Endodermal cell (in vitro differentiated cells): ENCODE data around the gene SLC4A8. TPM values are rescaled to one million over a fixed set of nuclear protein-coding genes. Genes with fewer than 3 reads are reported as not detected.

Experiments used
- DNase-seq: peaks from one replicate; pipeline ENCODE4 v3.0.0-alpha.2; 2017
- H3K27ac ChIP-seq: 2 replicates; pipeline ENCODE4 v1.5.1; 2013; ENCODE audit warnings: mild to moderate bottlenecking, low read depth, low read length, moderate library complexity
- H3K27me3 ChIP-seq: 2 replicates; pipeline ENCODE4 v1.6.1; 2013; ENCODE audit warnings: mild to moderate bottlenecking, low read length, moderate library complexity; ENCODE audit not compliant: insufficient read depth, control insufficient read depth, poor library complexity, severe bottlenecking
- H3K36me3 ChIP-seq: 2 replicates; pipeline ENCODE4 v1.7.0; 2013; ENCODE audit warnings: mild to moderate bottlenecking, low read length, moderate library complexity; ENCODE audit not compliant: control insufficient read depth, insufficient read depth
- H3K4me1 ChIP-seq: one replicate; pipeline ENCODE4 v1.7.0; 2013; ENCODE audit warnings: low read length; ENCODE audit not compliant: control insufficient read depth, insufficient read depth
- H3K4me3 ChIP-seq: 2 replicates; pipeline ENCODE4 v1.5.1; 2013; ENCODE audit warnings: mild to moderate bottlenecking, low read length, moderate library complexity
- H3K9ac ChIP-seq: 2 replicates; pipeline ENCODE4 v1.6.1; 2013; ENCODE audit warnings: mild to moderate bottlenecking, low read length, moderate library complexity; ENCODE audit not compliant: poor library complexity, severe bottlenecking; ENCODE audit errors: extremely low read depth
- H3K9me3 ChIP-seq: 2 replicates; pipeline ENCODE4 v1.6.1; 2013; ENCODE audit warnings: mild to moderate bottlenecking, low read length, moderate library complexity; ENCODE audit not compliant: control insufficient read depth
- H3K27ac Mint-ChIP-seq: 2 replicates; pipeline ENCODE4 v1.8.0; 2020; ENCODE audit warnings: mixed read lengths
- H3K27me3 Mint-ChIP-seq: 2 replicates; pipeline ENCODE4 v1.8.0; 2021; ENCODE audit warnings: mild to moderate bottlenecking, mixed read lengths; ENCODE audit not compliant: insufficient read depth
- H3K36me3 Mint-ChIP-seq: 2 replicates; pipeline ENCODE4 v1.8.0; 2020; ENCODE audit warnings: low read depth, mixed read lengths
- H3K4me1 Mint-ChIP-seq: 2 replicates; pipeline ENCODE4 v1.8.0; 2020; ENCODE audit warnings: mixed read lengths
- H3K4me3 Mint-ChIP-seq: 2 replicates; pipeline ENCODE4 v1.8.0; 2020; ENCODE audit warnings: mild to moderate bottlenecking, moderate library complexity, mixed read lengths
- H3K9me3 Mint-ChIP-seq: 2 replicates; pipeline ENCODE4 v1.8.0; 2020; ENCODE audit warnings: mild to moderate bottlenecking, mixed read lengths
- WGBS, 2 experiments: methylation state at CpG; one replicate each; pipeline versions ENCODE4 v1.1.5 to v1.1.7; 2013; ENCODE audit warnings: missing lambda C conversion rate in 2 of 2, mixed read lengths in 1 of 2; ENCODE audit not compliant: insufficient coverage in 1 of 2, insufficient read length in 1 of 2; 5-methylcytosine and 5-hydroxymethylcytosine counted together
- total RNA-seq, 2 donors: library from RNA; stranded (reverse); fragmentation: NEBNext Ultra II Directional in 1 of 2; extraction: Animal tissue kit (Norgen Biotek cat#: 25700) in 1 of 2; gene quantifications; 2 replicates in 1 of 2; 3 replicates in 1 of 2; pipeline ENCODE4 v1.2.1, GENCODE V29; 2021
- TF ChIP-seq, protein P1 (sequence below): fragments of 200-600 bp; sonication (generic); conservative IDR thresholded peaks from 2 replicates; pipeline ENCODE4 v1.5.0; 2021; ENCODE audit warnings: antibody characterized with exemption, mild to moderate bottlenecking

The SLC4A8 gene
- total RNA-seq, 2 donors from 2014 or later: 25.8 to 26.4 TPM

DNA sequence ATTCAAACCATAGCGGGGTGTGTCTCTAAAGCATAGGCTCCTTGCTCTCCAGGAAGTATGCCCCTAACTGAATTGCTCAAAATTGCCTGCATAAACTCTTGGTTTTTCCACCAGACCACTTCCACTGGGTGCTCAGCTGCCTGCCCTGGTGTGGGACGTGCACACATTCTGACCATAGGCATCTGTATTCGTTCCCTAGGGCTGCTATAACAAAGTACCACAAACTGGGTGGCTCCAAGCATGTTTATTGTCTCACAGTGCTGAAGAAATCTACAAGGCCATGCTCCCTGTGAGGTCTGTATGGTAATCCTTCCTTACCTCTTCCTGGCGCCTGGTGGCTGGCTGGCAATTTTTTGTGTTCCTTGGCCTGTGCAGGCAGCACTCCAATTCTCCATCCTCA lies 17.0 kb upstream of the SLC4A8 start:
- TF ChIP-seq, protein P1, sequence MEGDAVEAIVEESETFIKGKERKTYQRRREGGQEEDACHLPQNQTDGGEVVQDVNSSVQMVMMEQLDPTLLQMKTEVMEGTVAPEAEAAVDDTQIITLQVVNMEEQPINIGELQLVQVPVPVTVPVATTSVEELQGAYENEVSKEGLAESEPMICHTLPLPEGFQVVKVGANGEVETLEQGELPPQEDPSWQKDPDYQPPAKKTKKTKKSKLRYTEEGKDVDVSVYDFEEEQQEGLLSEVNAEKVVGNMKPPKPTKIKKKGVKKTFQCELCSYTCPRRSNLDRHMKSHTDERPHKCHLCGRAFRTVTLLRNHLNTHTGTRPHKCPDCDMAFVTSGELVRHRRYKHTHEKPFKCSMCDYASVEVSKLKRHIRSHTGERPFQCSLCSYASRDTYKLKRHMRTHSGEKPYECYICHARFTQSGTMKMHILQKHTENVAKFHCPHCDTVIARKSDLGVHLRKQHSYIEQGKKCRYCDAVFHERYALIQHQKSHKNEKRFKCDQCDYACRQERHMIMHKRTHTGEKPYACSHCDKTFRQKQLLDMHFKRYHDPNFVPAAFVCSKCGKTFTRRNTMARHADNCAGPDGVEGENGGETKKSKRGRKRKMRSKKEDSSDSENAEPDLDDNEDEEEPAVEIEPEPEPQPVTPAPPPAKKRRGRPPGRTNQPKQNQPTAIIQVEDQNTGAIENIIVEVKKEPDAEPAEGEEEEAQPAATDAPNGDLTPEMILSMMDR: no peak
- no peaks in the 10 kb centered on the region for H3K36me3 Mint-ChIP-seq
- H3K9me3 Mint-ChIP-seq: no peaks in the 10 kb centered on the region
- H3K36me3 ChIP-seq: no peaks in the 10 kb centered on the region
- no peak overlapping the region for H3K27ac ChIP-seq
- no peak overlapping the region for H3K4me3 ChIP-seq
- H3K4me1 Mint-ChIP-seq: peaks cover 7% of the 10 kb centered on the region
- H3K9me3 ChIP-seq: no peaks in the 10 kb centered on the region
- H3K27me3 ChIP-seq: no peaks in the 10 kb centered on the region
- 69 to 93% methylated on average over 3 to 4 of the region's 4 CpGs for WGBS, 2 experiments
- no peaks in the 10 kb centered on the region for H3K4me1 ChIP-seq
- DNase-seq: peak; percentile 31
- H3K4me3 Mint-ChIP-seq: no peak overlapping the region
- H3K27ac Mint-ChIP-seq: no peak overlapping the region
- H3K9ac ChIP-seq: no peak overlapping the region
- H3K27me3 Mint-ChIP-seq: no peaks in the 10 kb centered on the region

DNA sequence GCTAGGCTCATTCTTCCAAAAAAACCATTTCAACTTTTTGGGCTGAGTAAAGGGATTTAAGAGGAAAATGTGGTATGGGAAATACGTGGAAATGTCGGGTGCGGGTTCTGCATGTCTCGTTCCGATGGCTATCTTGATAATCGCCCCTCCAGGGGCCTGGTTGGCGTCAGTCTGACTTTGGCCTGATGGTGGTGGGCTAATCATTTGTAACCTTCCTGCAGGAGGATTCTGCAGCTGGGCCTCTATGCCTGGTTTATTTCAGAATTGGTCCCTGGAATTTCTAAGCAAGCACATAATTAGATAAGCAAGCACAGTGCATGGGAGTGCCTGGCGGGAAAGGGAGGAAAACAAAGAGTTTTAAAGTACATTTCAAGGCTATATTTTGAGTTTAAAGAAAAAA lies 14.8 kb upstream of the SLC4A8 start:
- no peak overlapping the region for H3K4me3 Mint-ChIP-seq
- H3K9me3 Mint-ChIP-seq: no peaks in the 10 kb centered on the region
- no peaks in the 10 kb centered on the region for H3K27me3 Mint-ChIP-seq
- H3K27ac ChIP-seq: no peak overlapping the region
- H3K27ac Mint-ChIP-seq: no peak overlapping the region
- TF ChIP-seq, protein P1: peak; percentile 27
- peak; percentile 45 for DNase-seq
- H3K4me1 Mint-ChIP-seq: peaks cover 7% of the 10 kb centered on the region
- no peaks in the 10 kb centered on the region for H3K36me3 Mint-ChIP-seq
- no peak overlapping the region for H3K4me3 ChIP-seq
- no peaks in the 10 kb centered on the region for H3K36me3 ChIP-seq
- no peaks in the 10 kb centered on the region for H3K4me1 ChIP-seq
- WGBS, 2 experiments: 91 to 93% methylated on average over 5 to 8 of the region's 8 CpGs
- no peak overlapping the region for H3K9ac ChIP-seq
- H3K27me3 ChIP-seq: no peaks in the 10 kb centered on the region
- H3K9me3 ChIP-seq: no peaks in the 10 kb centered on the region

DNA sequence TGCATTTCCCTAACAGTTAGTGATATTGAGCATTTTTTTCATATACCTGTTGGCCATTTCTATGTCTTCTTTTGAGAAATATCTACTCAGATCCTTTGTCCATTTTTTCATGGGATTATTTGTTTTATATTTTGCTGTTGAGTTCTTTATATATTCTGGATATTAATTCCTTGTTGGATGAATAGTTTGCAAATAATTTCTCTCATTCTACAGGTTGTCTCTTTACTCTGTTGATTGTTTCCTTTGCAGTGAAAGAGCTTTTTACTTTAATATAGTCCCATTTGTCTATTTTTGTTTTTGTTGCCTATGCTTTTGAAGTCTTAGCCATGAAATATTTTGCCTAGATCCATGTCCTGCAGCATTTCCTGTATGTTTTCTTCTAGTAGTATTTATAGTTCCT lies 11.5 kb upstream of the SLC4A8 start:
- no peak overlapping the region for H3K9ac ChIP-seq
- Mint-ChIP-seq H3K9me3 (no peaks in the 10 kb centered on the region), H3K27ac (no peak overlapping the region), H3K4me3 (no peak overlapping the region), H3K36me3 (no peaks in the 10 kb centered on the region), H3K4me1 (peaks cover 5% of the 10 kb centered on the region), H3K27me3 (no peaks in the 10 kb centered on the region)
- no peak overlapping the region for H3K27ac ChIP-seq
- H3K9me3 ChIP-seq: no peaks in the 10 kb centered on the region
- H3K4me3 ChIP-seq: no peak overlapping the region
- TF ChIP-seq, protein P1: no peak
- H3K27me3 ChIP-seq: no peaks in the 10 kb centered on the region
- H3K36me3 ChIP-seq: no peaks in the 10 kb centered on the region
- no peaks in the 10 kb centered on the region for H3K4me1 ChIP-seq
- no peak for DNase-seq
